Naive thymus-derived CD8-positive, alpha-beta T cell (primary cell): ENCODE data around the gene UFD1. TPM values are rescaled to one million over a fixed set of nuclear protein-coding genes. Genes with fewer than 3 reads are reported as not detected.

Experiments used
- ATAC-seq, 2 donors: fragments of 150-1000 bp; cut with Tn5 transposase in 1 of 2; sonication (Bioruptor Pico), chemical (Tn5 transposase) in 1 of 2; 1 replicate in 1 of 2; 2 replicates in 1 of 2; pipeline ENCODE4 v1.10.0; 2021; ENCODE audit warnings: mild to moderate bottlenecking in 2 of 2, moderate library complexity in 2 of 2
- POLR2A ChIA-PET: fragments of 350-600 bp; sonication (Branson Sonifier 250); formaldehyde crosslinking; loops from one replicate; lab custom pipeline; 2021; ENCODE audit warnings: antibody characterized with exemption; lab: Charles Lee
- DNase-seq, 10 donors: peaks; one replicate each; pipeline versions ENCODE4 v3.0.0 to v3.0.0-alpha.2; 2020 to 2022
- H3K27ac Mint-ChIP-seq, 10 donors: one replicate each; pipeline ENCODE4 v1.8.0; 2020 to 2022; ENCODE audit warnings: mild to moderate bottlenecking in 10 of 10, mixed read lengths in 10 of 10, moderate library complexity in 4 of 10, inconsistent platforms in 1 of 10
- H3K27me3 Mint-ChIP-seq, 5 donors: one replicate each; pipeline ENCODE4 v1.8.0; 2021 to 2022; ENCODE audit warnings: mixed read lengths in 5 of 5
- H3K36me3 Mint-ChIP-seq, 3 donors: one replicate each; pipeline ENCODE4 v1.8.0; 2020 to 2022; ENCODE audit warnings: mixed read lengths in 3 of 3, mild to moderate bottlenecking in 2 of 3, inconsistent platforms in 1 of 3
- H3K4me1 Mint-ChIP-seq, 4 donors: one replicate each; pipeline ENCODE4 v1.8.0; 2021 to 2022; ENCODE audit warnings: mixed read lengths in 4 of 4
- H3K4me3 Mint-ChIP-seq, 10 donors: one replicate each; pipeline ENCODE4 v1.8.0; 2020 to 2022; ENCODE audit warnings: mild to moderate bottlenecking in 10 of 10, mixed read lengths in 10 of 10, moderate library complexity in 6 of 10, inconsistent platforms in 1 of 10
- H3K9me3 Mint-ChIP-seq, 9 donors: one replicate each; pipeline ENCODE4 v1.8.0; 2020 to 2022; ENCODE audit warnings: mixed read lengths in 9 of 9, mild to moderate bottlenecking in 3 of 9, inconsistent platforms in 1 of 9, moderate library complexity in 1 of 9
- polyA plus RNA-seq, 3 donors: library from polyadenylated mRNA; unstranded; fragments of 300-500 nt; fragmentation: Illumina TruSeq; gene quantifications; one replicate each; pipeline ENCODE4 v1.2.3, GENCODE V29; 2021
- total RNA-seq, 8 experiments: library from RNA in 2 of 8; stranded (reverse) in 2 of 8; gene quantifications; one replicate each; pipeline ENCODE4 v1.2.3 and lab custom pipeline; 2021 to 2026

The UFD1 gene
- total and polyA plus RNA-seq, 5 experiments from 2014 or later: 50.2 to 80.9 (median 73.1) TPM

DNA sequence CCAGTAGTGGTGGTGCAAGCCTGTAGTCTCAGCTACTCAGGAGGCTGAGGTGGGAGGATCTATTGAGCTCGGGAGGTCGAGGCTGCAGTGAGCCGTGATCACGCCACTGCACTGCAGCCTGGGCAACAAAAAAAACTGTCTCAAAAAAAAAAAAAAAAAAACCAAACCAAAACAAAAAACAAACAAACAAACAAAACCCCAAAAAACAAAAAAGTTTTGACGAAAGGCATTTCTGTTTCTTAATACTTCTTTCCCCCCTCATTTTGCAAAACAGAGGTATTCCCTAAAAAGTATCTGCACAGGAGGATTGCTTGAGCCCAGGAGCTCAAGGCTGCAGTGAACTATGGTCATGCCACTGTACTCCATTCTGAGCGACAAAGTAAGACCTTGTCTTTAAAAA lies 58.7 kb downstream of the UFD1 start:
- Mint-ChIP-seq H3K4me1 (peaks cover 41 to 77% (median 69%) of the 10 kb centered on the region in 4 donors), H3K27ac (peak overlapping the region; percentile 85 to 95 (median 90)), H3K4me3 (peak overlapping the region in 5 of 10 donors; percentile 15 to 54 (median 36)), H3K36me3 (peaks cover 0 to 10% (median 1%) of the 10 kb centered on the region in 3 donors), H3K27me3 (no peaks in the 10 kb centered on the region), H3K9me3 (no peaks in the 10 kb centered on the region)
- no peak for DNase-seq
- ATAC-seq: no peak
- POLR2A ChIA-PET: interaction anchor here (0.7 to 1.8 kb wide), 3 partner anchors 11 to 428 kb away, joined by 3 to 11 read pairs (median 4); partner anchors contain the start of genes CDC45, HIRA, MRPL40 and UFD1

DNA sequence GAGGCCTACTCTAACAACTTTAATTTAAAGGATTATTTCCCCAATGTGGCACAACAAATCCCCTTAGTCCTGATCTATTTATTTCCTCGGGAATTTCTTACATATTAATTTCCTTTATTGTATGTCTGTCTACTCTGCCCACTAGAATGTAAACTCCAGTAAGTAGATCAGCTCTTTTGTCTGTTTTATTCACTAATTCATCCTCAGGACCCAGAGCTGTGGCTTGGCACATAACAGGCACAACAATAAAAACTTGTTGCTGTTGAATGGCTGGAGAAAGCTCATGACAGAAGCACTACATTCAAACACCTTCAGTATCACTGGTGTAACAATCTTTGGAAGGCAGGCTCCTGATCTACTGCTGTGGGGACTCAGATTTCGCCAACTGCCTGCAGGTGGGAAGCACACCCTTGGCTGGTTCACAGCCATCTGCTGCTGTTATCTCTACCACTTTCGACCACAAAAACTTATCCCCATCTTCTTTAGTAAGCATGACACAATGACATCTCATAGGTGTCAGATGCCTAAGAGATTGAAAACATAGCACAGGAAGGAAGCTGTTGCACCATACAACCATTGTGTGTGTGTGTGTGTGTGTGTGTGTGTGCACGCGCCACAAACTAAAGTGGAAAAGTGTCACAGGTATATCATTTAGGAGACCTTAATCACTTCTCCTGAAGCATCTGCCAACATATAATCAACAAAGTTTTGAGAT lies 59.4 kb downstream of the UFD1 start:
- Mint-ChIP-seq H3K4me3 (peak overlapping the region; percentile 1 to 64 (median 34)), H3K9me3 (no peaks in the 10 kb centered on the region), H3K27ac (peak overlapping the region; percentile 85 to 95 (median 90)), H3K27me3 (no peaks in the 10 kb centered on the region), H3K4me1 (peaks cover 44 to 74% (median 67%) of the 10 kb centered on the region in 4 donors), H3K36me3 (peaks cover 0 to 13% (median 4%) of the 10 kb centered on the region in 3 donors)
- ATAC-seq (peak; percentile 70 to 95), DNase-seq (peak in 4 of 10 donors; percentile 19 to 48 (median 44))
- POLR2A ChIA-PET: interaction anchor here (1.2 to 1.8 kb wide), 2 partner anchors 12 to 60 kb away, joined by 3 to 11 read pairs; partner anchors contain the start of genes CDC45, HIRA, MRPL40 and UFD1

DNA sequence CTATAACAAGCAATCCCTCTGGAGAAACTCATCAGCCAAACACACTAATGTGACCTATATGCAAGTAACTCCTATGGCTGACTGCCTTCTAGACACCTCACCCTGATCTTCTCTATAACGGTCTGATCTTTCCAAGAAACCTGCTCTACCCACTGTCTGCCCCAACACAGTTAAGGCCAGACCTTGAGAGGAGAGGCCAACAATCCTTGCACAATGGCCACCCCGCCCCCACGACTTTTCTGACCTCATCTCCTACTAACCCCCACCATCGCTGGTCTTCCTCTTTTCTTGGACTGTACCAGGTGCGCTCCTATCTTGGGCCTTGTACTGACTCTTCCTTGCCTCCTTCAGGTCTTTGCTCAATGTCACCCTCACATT lies 59.9 kb downstream of the UFD1 start:
- H3K4me3 Mint-ChIP-seq: peak overlapping the region in 5 of 10 donors; percentile 11 to 56 (median 33)
- peak overlapping the region; percentile 85 to 95 (median 90) for H3K27ac Mint-ChIP-seq
- DNase-seq (no peak), ATAC-seq (no peak)
- H3K9me3 Mint-ChIP-seq: no peaks in the 10 kb centered on the region
- H3K4me1 Mint-ChIP-seq: peaks cover 46 to 71% (median 64%) of the 10 kb centered on the region in 4 donors
- no peaks in the 10 kb centered on the region for H3K27me3 Mint-ChIP-seq
- POLR2A ChIA-PET: no interaction called here
- peaks cover 0 to 13% (median 4%) of the 10 kb centered on the region in 3 donors for H3K36me3 Mint-ChIP-seq

DNA sequence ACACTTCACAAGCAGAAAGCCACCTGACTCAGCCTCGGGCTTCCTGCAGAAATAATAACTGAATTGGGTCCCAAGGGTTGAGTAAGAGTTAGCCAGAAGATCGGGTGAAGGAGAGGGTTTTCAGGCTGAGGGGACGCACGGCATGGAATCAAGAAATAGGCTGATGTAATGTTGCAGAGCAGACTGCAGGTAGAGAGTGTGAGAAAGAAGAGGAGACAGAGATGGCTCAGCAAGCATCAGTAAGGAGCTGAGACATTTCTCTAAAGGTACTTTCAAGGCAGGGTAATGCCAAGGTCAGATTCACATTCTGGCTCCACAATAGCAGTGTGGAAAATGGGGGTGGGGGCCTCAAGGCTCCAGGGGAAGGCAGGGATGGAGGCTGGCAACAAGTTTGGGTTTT lies 66.1 kb downstream of the UFD1 start:
- H3K36me3 Mint-ChIP-seq: peaks cover 0 to 42% (median 10%) of the 10 kb centered on the region in 3 donors
- no peak for ATAC-seq
- H3K27ac Mint-ChIP-seq: peak overlapping the region in 3 of 10 donors; percentile 7 to 78 (median 41)
- H3K9me3 Mint-ChIP-seq: no peaks in the 10 kb centered on the region
- peaks cover 24 to 39% (median 37%) of the 10 kb centered on the region in 4 donors for H3K4me1 Mint-ChIP-seq
- H3K4me3 Mint-ChIP-seq: no peak overlapping the region
- no peaks in the 10 kb centered on the region for H3K27me3 Mint-ChIP-seq
- POLR2A ChIA-PET: no interaction called here
- no peak for DNase-seq

DNA sequence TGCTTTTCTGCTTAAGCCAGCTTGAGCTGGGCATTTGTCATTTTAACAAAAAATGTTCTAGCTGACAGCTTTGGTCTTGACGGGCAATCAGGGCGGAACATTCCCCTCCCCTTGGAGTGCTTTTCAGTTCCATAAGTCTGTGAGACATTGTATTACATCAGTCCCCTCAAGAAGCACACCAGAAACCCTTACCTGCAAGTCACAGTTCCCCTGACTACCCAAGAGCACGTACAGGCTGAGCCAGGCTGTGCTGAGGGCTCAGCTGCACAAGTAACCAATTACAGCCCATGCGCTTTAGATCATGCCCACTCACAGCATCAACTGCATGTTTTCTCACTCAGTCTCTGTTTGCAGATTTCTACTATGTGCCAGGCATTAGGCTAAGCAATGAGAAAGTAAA lies 66.5 kb downstream of the UFD1 start:
- H3K27ac Mint-ChIP-seq: peak overlapping the region in 4 of 10 donors; percentile 5 to 78 (median 24)
- ATAC-seq: no peak

DNA sequence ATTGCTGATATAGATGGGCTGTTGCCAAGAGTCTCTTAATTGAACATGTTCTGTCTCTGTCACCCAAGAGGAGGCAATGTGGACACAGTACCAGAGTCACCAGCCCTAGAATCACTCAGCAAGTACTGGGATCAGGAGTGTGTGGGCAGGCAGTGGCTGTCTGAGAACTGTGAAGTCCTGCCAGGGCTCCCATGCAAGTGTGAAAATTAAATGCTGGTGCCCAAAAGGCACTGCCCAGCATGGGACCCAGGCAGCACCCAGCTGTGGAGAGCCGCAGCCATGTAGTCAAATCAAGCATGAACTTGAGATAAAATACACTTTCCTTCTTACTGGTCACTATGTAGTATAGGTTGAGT lies 67.3 kb downstream of the UFD1 start:
- DNase-seq: no peak
- peaks cover 18 to 37% (median 34%) of the 10 kb centered on the region in 4 donors for H3K4me1 Mint-ChIP-seq
- H3K36me3 Mint-ChIP-seq: peaks cover 4 to 49% (median 15%) of the 10 kb centered on the region in 3 donors
- H3K27me3 Mint-ChIP-seq: no peaks in the 10 kb centered on the region
- POLR2A ChIA-PET: interaction anchor here (0.8 kb wide), 1 partner anchor 28 kb away, joined by 3 read pairs; no protein-coding TSS in a partner anchor
- no peak overlapping the region for H3K4me3 Mint-ChIP-seq
- ATAC-seq: no peak
- H3K27ac Mint-ChIP-seq: peak overlapping the region in 1 of 10 donors; percentile 10
- no peaks in the 10 kb centered on the region for H3K9me3 Mint-ChIP-seq

More for the DNA sequence above, 66.5 kb downstream of the UFD1 start:
- H3K36me3 Mint-ChIP-seq: peaks cover 3 to 45% (median 13%) of the 10 kb centered on the region in 3 donors
- no peak overlapping the region for H3K4me3 Mint-ChIP-seq
- peaks cover 21 to 39% (median 36%) of the 10 kb centered on the region in 4 donors for H3K4me1 Mint-ChIP-seq
- POLR2A ChIA-PET: no interaction called here
- no peaks in the 10 kb centered on the region for H3K9me3 Mint-ChIP-seq
- DNase-seq: no peak
- no peaks in the 10 kb centered on the region for H3K27me3 Mint-ChIP-seq

DNA sequence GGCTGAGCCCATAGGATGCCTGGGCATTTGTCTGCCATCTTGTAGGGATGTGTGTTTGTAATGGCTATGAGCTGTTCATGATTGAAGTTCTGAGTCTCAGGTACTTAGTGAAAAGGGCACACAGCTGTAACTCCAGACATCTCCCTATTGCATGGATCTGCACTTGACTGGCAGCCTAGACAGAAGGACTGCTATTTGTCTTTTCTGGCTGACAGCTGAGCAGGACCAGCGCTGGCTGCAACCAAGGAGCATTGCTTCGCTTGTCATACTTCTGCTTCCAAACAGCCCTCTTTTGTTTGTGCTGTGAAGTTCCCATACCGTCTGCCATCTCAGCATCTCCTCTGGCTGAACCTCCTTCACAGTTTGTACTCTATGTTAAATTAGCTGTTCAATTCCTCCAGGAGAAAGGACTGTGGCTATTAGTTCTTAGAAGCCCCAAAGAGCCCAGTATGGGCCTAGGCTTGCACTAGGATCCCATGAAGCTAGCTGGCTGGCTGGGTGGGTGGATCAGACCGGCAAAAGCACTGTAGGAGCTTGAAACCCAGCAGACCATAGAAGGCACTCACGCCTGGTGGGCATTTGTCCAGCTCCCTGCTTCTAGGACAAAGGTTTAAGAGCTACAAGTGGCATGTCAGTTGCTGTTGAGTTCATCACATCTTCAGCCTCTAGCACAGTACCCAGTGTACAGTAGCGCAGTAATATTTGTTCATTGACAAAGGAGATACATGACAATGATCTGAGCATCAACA lies 67.9 kb downstream of the UFD1 start:
- no peaks in the 10 kb centered on the region for H3K9me3 Mint-ChIP-seq
- H3K27me3 Mint-ChIP-seq: no peaks in the 10 kb centered on the region
- POLR2A ChIA-PET: interaction anchor here (0.6 to 0.8 kb wide), 2 partner anchors 29 to 48 kb away, joined by 3 to 4 read pairs; no protein-coding TSS in a partner anchor
- peaks cover 18 to 34% (median 33%) of the 10 kb centered on the region in 4 donors for H3K4me1 Mint-ChIP-seq
- DNase-seq (no peak), ATAC-seq (no peak)
- no peak overlapping the region for H3K4me3 Mint-ChIP-seq
- H3K27ac Mint-ChIP-seq: peak overlapping the region in 1 of 10 donors; percentile 10
- peaks cover 4 to 53% (median 15%) of the 10 kb centered on the region in 3 donors for H3K36me3 Mint-ChIP-seq

DNA sequence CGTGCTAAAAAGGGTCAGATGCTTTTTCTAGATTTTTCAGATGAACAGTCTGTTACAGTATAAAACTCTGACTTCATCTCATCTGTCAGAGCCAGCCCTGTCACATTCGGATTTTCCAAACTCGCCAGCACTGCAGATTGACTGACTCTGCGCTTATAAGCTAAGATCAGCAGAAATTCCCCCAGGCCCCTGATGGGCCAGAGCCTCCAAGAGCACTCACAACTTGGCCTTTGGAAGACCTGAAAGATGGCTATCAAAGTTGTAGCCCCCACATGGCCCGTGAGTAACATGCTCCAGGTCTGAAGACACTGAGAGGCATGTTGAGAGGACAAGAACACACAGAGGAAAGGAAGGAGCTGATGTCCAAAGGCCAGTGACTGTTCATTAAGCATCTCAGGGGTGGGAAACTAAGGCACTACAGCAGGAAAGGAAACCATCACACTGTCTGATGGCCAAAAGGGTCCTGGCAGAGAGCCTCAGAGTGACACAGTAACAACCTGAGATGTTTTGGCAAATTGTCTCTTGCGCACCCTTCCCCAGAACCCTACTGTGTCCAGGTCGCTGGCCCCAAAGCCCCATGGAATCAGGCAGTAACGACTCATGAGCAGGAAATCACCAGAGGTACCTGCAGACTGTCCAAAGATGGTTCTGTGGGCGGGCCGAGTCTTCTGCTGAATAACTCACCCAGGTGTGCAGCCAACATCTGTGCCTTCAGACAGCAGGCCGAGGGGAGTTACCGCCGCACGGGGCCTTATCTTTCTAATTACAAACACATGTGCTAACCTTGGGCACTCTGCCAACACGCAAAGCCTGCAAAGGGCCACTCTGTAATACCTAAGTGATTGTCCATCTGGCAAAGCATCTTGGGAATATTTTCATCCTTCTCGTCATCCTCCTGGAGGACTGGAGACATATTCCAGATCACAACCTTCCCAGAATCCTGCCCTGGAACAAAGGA lies 71.1 kb downstream of the UFD1 start:
- Mint-ChIP-seq H3K27ac (no peak overlapping the region), H3K4me1 (peaks cover 7 to 19% (median 19%) of the 10 kb centered on the region in 4 donors), H3K27me3 (no peaks in the 10 kb centered on the region), H3K4me3 (no peak overlapping the region), H3K36me3 (peaks cover 4 to 69% (median 11%) of the 10 kb centered on the region in 3 donors), H3K9me3 (no peaks in the 10 kb centered on the region)
- DNase-seq (no peak), ATAC-seq (no peak)
- POLR2A ChIA-PET: no interaction called here

DNA sequence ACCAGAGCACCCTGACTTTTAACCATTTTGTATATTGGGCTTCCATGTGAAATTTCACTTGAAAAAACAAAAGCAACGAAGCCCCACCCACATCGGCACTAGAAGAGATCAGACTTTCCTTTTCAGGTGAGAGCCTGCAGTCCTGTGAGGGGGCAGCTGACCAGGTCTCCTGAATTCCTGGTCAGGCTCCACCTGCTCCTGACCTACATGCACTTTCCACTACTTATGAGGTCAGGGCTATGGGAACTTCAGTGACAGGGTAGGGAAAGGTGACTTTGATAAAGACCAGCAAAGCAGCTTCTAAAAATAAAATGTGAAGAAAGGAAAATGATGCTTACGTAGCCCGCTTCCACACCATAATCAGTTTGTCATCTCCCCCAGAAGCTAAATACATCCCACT lies 72.1 kb downstream of the UFD1 start:
- no peak overlapping the region for H3K27ac Mint-ChIP-seq
- no peak overlapping the region for H3K4me3 Mint-ChIP-seq
- no peaks in the 10 kb centered on the region for H3K9me3 Mint-ChIP-seq
- peaks cover 4 to 72% (median 11%) of the 10 kb centered on the region in 3 donors for H3K36me3 Mint-ChIP-seq
- POLR2A ChIA-PET: no interaction called here
- no peaks in the 10 kb centered on the region for H3K27me3 Mint-ChIP-seq
- ATAC-seq (no peak), DNase-seq (no peak)
- H3K4me1 Mint-ChIP-seq: peaks cover 3 to 11% (median 8%) of the 10 kb centered on the region in 4 donors

DNA sequence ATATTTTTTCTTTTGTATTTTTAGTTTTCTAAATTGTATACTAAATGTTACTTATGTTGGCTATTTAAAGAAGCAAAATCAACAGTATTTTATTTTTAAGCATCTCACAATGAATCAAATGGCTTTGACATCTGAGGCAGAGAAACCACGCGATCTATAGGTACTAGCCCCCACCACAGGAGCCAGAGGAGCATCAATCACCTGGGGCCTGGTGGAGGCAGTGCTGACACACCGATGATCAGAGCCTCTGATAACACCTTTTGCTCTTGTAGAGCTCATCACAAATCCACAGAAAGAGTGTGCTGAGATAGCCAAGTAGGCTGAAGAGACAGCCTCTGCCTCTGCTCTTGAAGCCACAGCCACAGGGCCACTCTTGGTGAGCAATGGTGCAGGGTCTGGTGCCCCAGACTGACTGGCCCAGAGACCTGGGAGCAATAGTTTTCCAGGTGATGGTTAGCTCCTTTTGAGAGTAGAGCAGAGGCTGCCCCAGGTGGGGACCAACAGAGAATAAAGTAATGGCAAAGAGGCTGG lies 72.6 kb downstream of the UFD1 start:
- ATAC-seq: no peak
- H3K4me3 Mint-ChIP-seq: no peak overlapping the region
- H3K27ac Mint-ChIP-seq: peak overlapping the region in 1 of 10 donors; percentile 25
- POLR2A ChIA-PET: no interaction called here
- no peaks in the 10 kb centered on the region for H3K9me3 Mint-ChIP-seq
- DNase-seq: no peak
- peaks cover 4 to 77% (median 11%) of the 10 kb centered on the region in 3 donors for H3K36me3 Mint-ChIP-seq
- no peaks in the 10 kb centered on the region for H3K27me3 Mint-ChIP-seq
- peaks cover 2 to 7% (median 3%) of the 10 kb centered on the region in 4 donors for H3K4me1 Mint-ChIP-seq

DNA sequence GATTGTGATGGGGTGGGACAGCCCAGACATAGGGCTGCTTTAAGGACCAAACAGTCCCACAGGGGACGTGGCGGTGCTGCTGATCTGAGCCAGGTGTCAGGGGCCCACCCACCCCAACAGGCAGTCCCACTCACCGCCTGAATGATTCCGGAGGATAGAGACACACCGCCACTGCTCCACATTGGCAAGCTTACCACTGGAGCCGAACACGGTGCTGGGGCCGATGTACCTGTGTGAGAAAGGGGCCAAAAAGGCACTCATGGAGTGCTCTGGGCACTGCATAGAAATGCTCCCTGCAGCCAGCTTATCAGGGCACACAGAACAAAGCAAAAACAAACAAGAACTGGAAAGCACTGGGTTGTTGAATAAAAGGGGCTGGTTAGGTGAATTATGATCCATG lies 73.3 kb downstream of the UFD1 start:
- Mint-ChIP-seq H3K36me3 (peaks cover 4 to 80% (median 11%) of the 10 kb centered on the region in 3 donors), H3K4me3 (no peak overlapping the region), H3K27ac (no peak overlapping the region), H3K27me3 (no peaks in the 10 kb centered on the region), H3K4me1 (peaks cover 0 to 4% (median under 1%) of the 10 kb centered on the region in 4 donors), H3K9me3 (no peaks in the 10 kb centered on the region)
- ATAC-seq (no peak), DNase-seq (no peak)
- POLR2A ChIA-PET: no interaction called here
